GM21515 (cell line): ENCODE results near the gene ARL15.

ENCODE experiments used
- ATAC-seq: cut with Tn5 transposase; IDR thresholded peaks from one replicate; pipeline ENCODE4 v1.9.1; 2021; ENCODE audit not compliant: unreplicated experiment

Gene ARL15

GRCh38 chr5:54288568-54289217 lies 21.7 kb downstream of the ARL15 start:
- no peak for ATAC-seq

- no peak for ATAC-seq
These were observed 24.7 kb downstream of the ARL15 start for GRCh38 chr5:54285686-54286085.

GRCh38 chr5:54284586-54284985 lies 25.8 kb downstream of the ARL15 start:
- ATAC-seq = no peak

GRCh38 chr5:54282876-54283275 lies 27.5 kb downstream of the ARL15 start:
- ATAC-seq = no peak

- no peak for ATAC-seq
These were observed 28.2 kb downstream of the ARL15 start for GRCh38 chr5:54281960-54282692.

- ATAC-seq = no peak
These were observed 30.4 kb downstream of the ARL15 start for GRCh38 chr5:54279960-54280359.

- ATAC-seq = no peak
These were observed 31.2 kb downstream of the ARL15 start for GRCh38 chr5:54278979-54279717.

GRCh38 chr5:54278036-54278830 lies 32.1 kb downstream of the ARL15 start:
- ATAC-seq = no peak

GRCh38 chr5:54276048-54276447 lies 34.3 kb downstream of the ARL15 start:
- ATAC-seq = no peak

- no peak for ATAC-seq
These were observed 35.0 kb downstream of the ARL15 start for GRCh38 chr5:54275361-54275760.

GRCh38 chr5:54274944-54275343 lies 35.4 kb downstream of the ARL15 start:
- ATAC-seq = no peak

GRCh38 chr5:54273715-54274114 lies 36.7 kb downstream of the ARL15 start:
- ATAC-seq = no peak

GRCh38 chr5:54272746-54273145 lies 37.6 kb downstream of the ARL15 start:
- no peak for ATAC-seq

- ATAC-seq = no peak
These were observed 40.0 kb downstream of the ARL15 start for GRCh38 chr5:54270326-54270725.

GRCh38 chr5:54264574-54264973 lies 45.8 kb downstream of the ARL15 start:
- ATAC-seq = no peak

GRCh38 chr5:54263447-54263846 lies 46.9 kb downstream of the ARL15 start:
- no peak for ATAC-seq

- ATAC-seq = no peak
These were observed 48.8 kb downstream of the ARL15 start for GRCh38 chr5:54261596-54261995.

- no peak for ATAC-seq
These were observed 50.4 kb downstream of the ARL15 start for GRCh38 chr5:54259981-54260380.

- ATAC-seq = no peak
These were observed 51.3 kb downstream of the ARL15 start for GRCh38 chr5:54259090-54259489.

- no peak for ATAC-seq
These were observed 52.8 kb downstream of the ARL15 start for GRCh38 chr5:54257366-54258118.
